Activated naive CD8-positive, alpha-beta T cell treated with anti-CD3 and anti-CD28 coated beads for 36 hours (primary cell): Measurements from ENCODE around the gene AAMP. TPM values are rescaled to one million over a fixed set of nuclear protein-coding genes. Genes with fewer than 3 reads are reported as not detected.

Source experiments
- DNase-seq: peaks from one replicate; pipeline ENCODE4 v3.0.0; 2021
- H3K27ac Mint-ChIP-seq: one replicate; pipeline ENCODE4 v1.8.0; 2022; ENCODE audit warnings: mild to moderate bottlenecking, moderate library complexity, mixed read lengths
- H3K27me3 Mint-ChIP-seq: one replicate; pipeline ENCODE4 v1.8.0; 2022; ENCODE audit warnings: mild to moderate bottlenecking, mixed read lengths
- H3K36me3 Mint-ChIP-seq: one replicate; pipeline ENCODE4 v1.8.0; 2021; ENCODE audit warnings: mild to moderate bottlenecking, mixed read lengths
- H3K4me1 Mint-ChIP-seq: one replicate; pipeline ENCODE4 v1.8.0; 2021; ENCODE audit warnings: mixed read lengths
- H3K4me3 Mint-ChIP-seq: one replicate; pipeline ENCODE4 v1.8.0; 2022; ENCODE audit warnings: mild to moderate bottlenecking, moderate library complexity, mixed read lengths
- H3K9me3 Mint-ChIP-seq: one replicate; pipeline ENCODE4 v1.8.0; 2022; ENCODE audit warnings: mixed read lengths
- total RNA-seq, 2 experiments: library from RNA; stranded (reverse); gene quantifications; one replicate each; pipeline ENCODE4 v1.2.3, GENCODE V29; 2021

AAMP gene
- total RNA-seq, 2 experiments from 2014 or later: 94.6 to 97.7 TPM

GRCh38 chr2:218216674-218217359 lies 53.1 kb downstream of the AAMP start, which contains the start of gene ARPC2:
Gene ARPC2 (plus strand): TSS chr2:218217189. CDS start chr2:218217471, 282 bp downstream.
- Mint-ChIP-seq H3K27ac (peak within 1 kb of the TSS; percentile 96), H3K27me3 (no peaks in the 10 kb centered on the region)

GRCh38 chr2:218216336-218216673 lies 53.6 kb downstream of the AAMP start:
- Mint-ChIP-seq H3K4me3 (peak overlapping the region; percentile 86), H3K9me3 (no peaks in the 10 kb centered on the region), H3K27ac (peak overlapping the region; percentile 88), H3K36me3 (peaks cover 43% of the 10 kb centered on the region), H3K27me3 (no peaks in the 10 kb centered on the region), H3K4me1 (peaks cover 30% of the 10 kb centered on the region)
- DNase-seq: no peak

More at GRCh38 chr2:218216674-218217359, 53.1 kb downstream of the AAMP start, which contains the start of gene ARPC2:
- Mint-ChIP-seq H3K36me3 (peaks cover 48% of the 10 kb centered on the region), H3K4me3 (peak within 1 kb of the TSS; percentile 86), H3K4me1 (peaks cover 35% of the 10 kb centered on the region), H3K9me3 (no peaks in the 10 kb centered on the region)
- DNase-seq: peak; percentile 96

Other genes starting within 250 kb of the AAMP start
- 1 to 10 TPM; 1.6 to 2.0 TPM for gene RUFY4, start 200.9 kb downstream of the AAMP start, total RNA-seq
- gene CXCR2, start 144.1 kb downstream of the AAMP start, total RNA-seq: 1 to 10 TPM in 1 of 2 experiments, under 1 TPM in 1; 0.31 to 1.2 TPM
- not detected for gene CXCR1, start 103.2 kb downstream of the AAMP start, total RNA-seq
- gene ARPC2, start 52.9 kb downstream of the AAMP start, total RNA-seq: 100 to 1,000 TPM; 562 to 566 TPM
- under 1 TPM; 0.24 to 0.58 TPM for gene GPBAR1, start 9.1 kb downstream of the AAMP start, total RNA-seq
- gene PNKD, start 382 bp upstream of the AAMP start, total RNA-seq: 10 to 100 TPM; 23.6 to 25.1 TPM
- 10 to 100 TPM; 47.5 to 52.2 TPM for gene TMBIM1, start 22.4 kb upstream of the AAMP start, total RNA-seq
- gene CATIP, start 86.7 kb upstream of the AAMP start, total RNA-seq: not detected
- gene SLC11A1, start 112.1 kb upstream of the AAMP start, total RNA-seq: under 1 TPM; 0.08 TPM
- 10 to 100 TPM; 67.8 to 73.5 TPM for gene CTDSP1, start 129.7 kb upstream of the AAMP start, total RNA-seq
- not detected for gene VIL1, start 149.0 kb upstream of the AAMP start, total RNA-seq